Uterus (tissue), 4 donors: ENCODE measurements around the gene SNAPC4. TPM values are rescaled to one million over a fixed set of nuclear protein-coding genes. Genes with fewer than 3 reads are reported as not detected.

Experiments
- DNase-seq, 2 donors: peaks; one replicate each; pipeline ENCODE4 v3.0.0-alpha.2; 2019 to 2020
- H3K27ac ChIP-seq, 2 donors: fragments of 200-600 bp; sonication (generic); 1 replicate in 1 of 2; 2 replicates in 1 of 2; pipeline ENCODE4 v1.5.1; 2016 to 2018
- H3K27me3 ChIP-seq, 2 donors: fragments of 200-600 bp; sonication (generic); one replicate each; pipeline ENCODE4 v1.5.1; 2018 to 2019; ENCODE audit warnings: control low read depth in 1 of 2
- H3K36me3 ChIP-seq, 2 donors: fragments of 200-600 bp; sonication (generic); one replicate each; pipeline ENCODE4 v1.5.1; 2019; ENCODE audit warnings: control low read depth in 1 of 2
- H3K4me1 ChIP-seq, 2 donors: fragments of 200-600 bp; sonication (generic); one replicate each; pipeline ENCODE4 v1.5.1; 2018 to 2019; ENCODE audit warnings: control low read depth in 1 of 2
- H3K4me3 ChIP-seq, 2 donors: fragments of 200-600 bp; sonication (generic); 1 replicate in 1 of 2; 2 replicates in 1 of 2; pipeline ENCODE4 v1.5.1; 2018 to 2019; ENCODE audit warnings: mild to moderate bottlenecking in 1 of 2
- H3K9me3 ChIP-seq, 2 donors: fragments of 200-600 bp; sonication (generic); one replicate each; pipeline ENCODE4 v1.5.1; 2019; ENCODE audit warnings: control low read depth in 1 of 2
- CTCF ChIP-seq, 4 experiments: fragments of 200-600 bp in 2 of 4; fragments of 450-650 bp in 2 of 4; sonication (generic) in 2 of 4; IDR thresholded peaks; one replicate each; pipeline ENCODE4 v1.5.1; 2016 to 2019; ENCODE audit warnings: antibody characterized with exemption in 4 of 4, mild to moderate bottlenecking in 2 of 4, moderate library complexity in 1 of 4
- POLR2A ChIP-seq, 2 donors: fragments of 450-650 bp; IDR thresholded peaks; one replicate each; pipeline ENCODE4 v1.6.1; 2016; ENCODE audit warnings: antibody characterized with exemption in 2 of 2, mild to moderate bottlenecking in 1 of 2, moderate library complexity in 1 of 2
- intact Hi-C: fragments of 100-400 bp; cut with DNase I; formaldehyde crosslinking; loops from one replicate; pipeline ENCODE4 v1.15.1; 2023; ENCODE audit warnings: low total_unique reads
- total RNA-seq, 4 donors: library from RNA; depleted of rRNA in 3 of 4; stranded (reverse); fragments of >200 nt in 3 of 4; gene quantifications; one replicate each; pipeline versions ENCODE4 v1.1.0 to v1.2.4, GENCODE V29; 2014 to 2023
- donor health status: DM: yes; HTN: yes; CAD: no.

SNAPC4 gene
- total RNA-seq, 4 donors from 2014 or later, result 0.51 to 12.5 (median 7.7) TPM

- no peaks in the 10 kb centered on the region for H3K27me3 ChIP-seq
- H3K36me3 ChIP-seq, result no peaks in the 10 kb centered on the region
- intact Hi-C loops, result no loop called here
- no peak for TF ChIP-seq POLR2A (IDR thresholded peaks at IDR 0.05)
- TF ChIP-seq CTCF (IDR thresholded peaks at IDR 0.05), result no peak
- H3K4me3 ChIP-seq, result no peak overlapping the region
- H3K4me1 ChIP-seq, result peaks cover 4 to 7% of the 10 kb centered on the region in 2 donors
- no peak for DNase-seq
- no peak overlapping the region for H3K27ac ChIP-seq
- H3K9me3 ChIP-seq, result no peaks in the 10 kb centered on the region
Observed at GRCh38 chr9:136395345-136396218, 4.4 kb downstream of the SNAPC4 start.

GRCh38 chr9:136395020-136395340 lies 5.0 kb downstream of the SNAPC4 start:
- Histone ChIP-seq H3K4me3 (no peak overlapping the region), H3K27me3 (no peaks in the 10 kb centered on the region), H3K9me3 (no peaks in the 10 kb centered on the region), H3K36me3 (no peaks in the 10 kb centered on the region), H3K27ac (no peak overlapping the region), H3K4me1 (peaks cover 4 to 7% of the 10 kb centered on the region in 2 donors)
- intact Hi-C loops, result no loop called here
- no peak for DNase-seq
- TF ChIP-seq CTCF (IDR thresholded peaks at IDR 0.05) (no peak), POLR2A (IDR thresholded peaks at IDR 0.05) (no peak)

- H3K27me3 ChIP-seq, result no peaks in the 10 kb centered on the region
- DNase-seq, result no peak
- H3K36me3 ChIP-seq, result no peaks in the 10 kb centered on the region
- H3K9me3 ChIP-seq, result no peaks in the 10 kb centered on the region
- intact Hi-C loops, result no loop called here
- H3K27ac ChIP-seq, result no peak overlapping the region
- H3K4me1 ChIP-seq, result peaks cover 4 to 7% of the 10 kb centered on the region in 2 donors
- no peak overlapping the region for H3K4me3 ChIP-seq
- TF ChIP-seq CTCF (IDR thresholded peaks at IDR 0.05), result no peak
- TF ChIP-seq POLR2A (IDR thresholded peaks at IDR 0.05), result no peak
Observed at GRCh38 chr9:136394312-136395019, 5.5 kb downstream of the SNAPC4 start.

- Histone ChIP-seq H3K9me3 (no peaks in the 10 kb centered on the region), H3K4me1 (no peaks in the 10 kb centered on the region), H3K36me3 (no peaks in the 10 kb centered on the region), H3K4me3 (no peak overlapping the region), H3K27ac (no peak overlapping the region), H3K27me3 (no peaks in the 10 kb centered on the region)
- TF ChIP-seq CTCF (IDR thresholded peaks at IDR 0.05) (no peak), POLR2A (IDR thresholded peaks at IDR 0.05) (no peak)
- DNase-seq, result no peak
- intact Hi-C loops, result no loop called here
Observed at GRCh38 chr9:136393531-136393930, 6.4 kb downstream of the SNAPC4 start.
